ENCODE data around the gene ACTG2. TPM values are rescaled to one million over a fixed set of nuclear protein-coding genes. Genes with fewer than 3 reads are reported as not detected.

Gene ACTG2
- total RNA-seq, 2 donors from 2014 or later: 12.1 to 13.5 TPM

- intact Hi-C loops (cut with DNase I): no loop called here
- ATAC-seq: peak; percentile 72 to 87
Observed at GRCh38 chr2:73952499-73953446, 60.0 kb downstream of the ACTG2 start.

GRCh38 chr2:73956218-73956865 is 63.5 kb downstream of the ACTG2 start:
- intact Hi-C loops (cut with DNase I): no loop called here
- no peak for ATAC-seq
- DNase-seq: no peak

More at GRCh38 chr2:73952499-73953446, 60.0 kb downstream of the ACTG2 start:
- DNase-seq: no peak

GRCh38 chr2:73961274-73961673 is 68.5 kb downstream of the ACTG2 start:
- DNase-seq: no peak
- intact Hi-C loops (cut with DNase I): no loop called here
- no peak for ATAC-seq

GRCh38 chr2:73961823-73962615 is 69.2 kb downstream of the ACTG2 start:
- ATAC-seq (no peak), DNase-seq (no peak)
- intact Hi-C loops (cut with DNase I): no loop called here

GRCh38 chr2:73962798-73963197 is 70.0 kb downstream of the ACTG2 start:
- DNase-seq (no peak), ATAC-seq (no peak)
- intact Hi-C loops (cut with DNase I): no loop called here

GRCh38 chr2:73963385-73964120 is 70.7 kb downstream of the ACTG2 start:
- intact Hi-C loops (cut with DNase I): no loop called here
- ATAC-seq (no peak), DNase-seq (no peak)

- intact Hi-C loops (cut with DNase I): no loop called here
- ATAC-seq (no peak), DNase-seq (no peak)
Observed at GRCh38 chr2:73964223-73964622, 71.4 kb downstream of the ACTG2 start.

GRCh38 chr2:73965053-73965452 is 72.2 kb downstream of the ACTG2 start:
- DNase-seq: no peak
- intact Hi-C loops (cut with DNase I): no loop called here
- ATAC-seq: no peak

- intact Hi-C loops (cut with DNase I): no loop called here
- no peak for ATAC-seq
- no peak for DNase-seq
Observed at GRCh38 chr2:73968357-73968937, 75.6 kb downstream of the ACTG2 start.

GRCh38 chr2:73969356-73969755 is 76.5 kb downstream of the ACTG2 start:
- ATAC-seq: no peak
- no peak for DNase-seq
- intact Hi-C loops (cut with DNase I): no loop called here

Other genes with a start within 250 kb of the ACTG2 start
- 10 to 100 TPM; 21.7 to 31.4 TPM for gene TPRKB, start 155.7 kb upstream of the ACTG2 start, total RNA-seq
- 10 to 100 TPM; 12.5 to 13.7 TPM for gene DUSP11, start 112.9 kb upstream of the ACTG2 start, total RNA-seq
- gene C2orf78, start 108.8 kb upstream of the ACTG2 start, total RNA-seq: not detected
- 10 to 100 TPM; 31.1 to 33.5 TPM for gene STAMBP, start 64.0 kb upstream of the ACTG2 start, total RNA-seq
- gene DGUOK, start 33.9 kb downstream of the ACTG2 start, total RNA-seq: 10 to 100 TPM; 25.2 to 33.7 TPM
- 1 to 10 TPM; 3.0 to 4.3 TPM for gene TET3, start 91.9 kb downstream of the ACTG2 start, total RNA-seq